DMS153 treated with DMSO at 0.1 percent for 48 hours (cell line): Measurements from ENCODE around the gene ADCYAP1R1.
"Not testable (repeated sequence)": the region's sequence is repeated elsewhere in the genome, so short reads cannot be mapped to it uniquely, and the experiment has no call there.

Source experiments
- DNase-seq: peaks from one replicate; lab custom pipeline; 2025; ENCODE audit not compliant: unreplicated experiment; lab: John Stamatoyannopoulos, UW

ADCYAP1R1 gene

GRCh38 chr7:31126976-31127375 lies 74.9 kb downstream of the ADCYAP1R1 start:
- no peak for DNase-seq

GRCh38 chr7:31129067-31129466 lies 77.0 kb downstream of the ADCYAP1R1 start:
- no peak for DNase-seq

DNA sequence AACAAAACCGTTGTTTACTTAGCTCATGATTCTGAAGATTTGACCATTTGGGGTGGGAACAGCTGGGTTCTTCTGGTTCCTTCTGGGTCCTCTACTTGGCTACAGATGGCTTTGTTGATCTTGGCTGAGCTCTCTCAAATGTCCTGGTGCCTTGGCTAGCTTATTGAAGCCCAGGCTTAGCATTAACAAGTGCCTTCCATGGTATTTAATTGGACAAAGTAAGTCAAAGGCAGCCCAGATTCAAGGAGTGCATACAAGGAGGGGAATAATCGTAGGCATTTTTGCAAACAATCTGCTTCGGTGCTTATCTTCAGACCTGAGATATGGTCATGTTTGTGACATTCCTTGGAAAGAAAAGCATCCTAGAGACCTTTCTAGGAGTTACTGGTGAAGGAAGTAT lies 81.4 kb downstream of the ADCYAP1R1 start:
- DNase-seq, result no peak

- peak; percentile 83 for DNase-seq
Measured at GRCh38 chr7:31134246-31135188, 82.4 kb downstream of the ADCYAP1R1 start.

GRCh38 chr7:31137234-31137633 lies 85.1 kb downstream of the ADCYAP1R1 start:
- DNase-seq, result no peak

- no peak for DNase-seq
Measured at GRCh38 chr7:31145339-31145738, 93.2 kb downstream of the ADCYAP1R1 start.

GRCh38 chr7:31146030-31146429 lies 93.9 kb downstream of the ADCYAP1R1 start:
- no peak for DNase-seq

DNA sequence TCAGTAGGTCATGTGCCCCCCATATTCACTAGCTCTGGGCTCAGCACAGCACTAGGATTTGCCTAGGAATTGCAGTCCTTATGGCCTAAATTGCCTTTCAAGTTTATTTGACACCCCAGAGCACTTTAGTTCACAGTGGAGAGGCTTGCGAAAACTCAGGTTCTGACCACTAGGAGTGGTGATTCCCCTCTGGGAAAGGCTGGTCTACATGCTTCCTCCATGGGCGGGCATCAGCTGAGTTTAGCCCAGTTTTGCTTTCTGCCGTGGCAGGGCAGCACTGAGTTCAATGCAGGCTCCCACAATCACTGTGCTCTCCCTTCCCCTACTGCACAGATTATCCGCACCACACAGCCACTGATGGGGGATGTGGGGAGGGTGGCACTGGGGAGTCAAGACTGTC lies 94.4 kb downstream of the ADCYAP1R1 start:
- DNase-seq, result no peak

DNA sequence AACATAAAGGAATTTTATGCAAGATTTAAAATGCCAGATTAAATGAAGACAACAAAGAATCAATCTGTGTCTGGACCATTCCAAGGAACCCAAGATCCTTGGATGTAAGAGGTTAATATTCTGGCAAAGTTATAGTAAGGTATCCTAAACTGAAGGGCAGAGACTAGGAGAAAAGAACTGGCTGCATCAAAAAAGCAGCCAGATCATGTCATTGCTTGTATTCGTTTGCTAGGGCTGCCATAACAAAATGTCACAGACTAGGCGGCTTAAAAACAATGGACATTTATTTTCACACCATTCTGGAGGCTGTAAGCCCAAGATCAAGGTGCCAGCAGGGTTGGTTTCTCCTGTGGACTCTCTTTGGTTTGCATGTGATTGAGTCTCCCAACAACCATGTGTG lies 99.7 kb downstream of the ADCYAP1R1 start:
- DNase-seq, result no peak

- not testable (repeated sequence) for DNase-seq
Measured at GRCh38 chr7:31153318-31153717, 101.2 kb downstream of the ADCYAP1R1 start.

DNA sequence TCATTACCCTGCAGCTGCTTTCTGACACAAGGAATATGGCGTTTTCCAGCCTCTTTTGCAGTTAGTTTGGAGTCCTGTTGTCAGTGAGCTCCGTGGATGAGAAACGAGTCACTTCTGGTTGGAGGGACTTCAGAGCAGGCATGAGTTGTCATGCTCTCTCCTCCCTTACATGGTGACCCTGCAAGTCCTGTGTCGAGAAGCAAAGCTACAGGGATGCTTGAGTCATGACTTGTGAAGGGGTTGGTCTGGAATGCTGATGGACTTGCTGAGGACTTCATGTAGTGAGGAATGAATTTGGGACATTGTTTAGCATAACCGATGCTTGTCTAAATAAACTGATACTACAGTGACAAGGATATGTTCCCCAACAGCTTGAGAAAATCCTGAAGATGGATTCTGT lies 108.8 kb downstream of the ADCYAP1R1 start:
- no peak for DNase-seq
